Neural progenitor cell (in vitro differentiated cells): Measurements from ENCODE around the gene HDAC4.

Source experiments
- EZH2 ChIP-seq: fragments of 200-600 bp; sonication (generic); IDR thresholded peaks from 2 replicates; pipeline ENCODE4 v1.6.1; 2017; ENCODE audit warnings: antibody characterized with exemption, mild to moderate bottlenecking, moderate library complexity
- TF ChIP-seq, protein P1 (sequence below): fragments of 200-600 bp; sonication (generic); IDR thresholded peaks from 2 replicates; pipeline ENCODE4 v1.5.1; 2017; ENCODE audit warnings: antibody characterized with exemption, mild to moderate bottlenecking

DNA sequence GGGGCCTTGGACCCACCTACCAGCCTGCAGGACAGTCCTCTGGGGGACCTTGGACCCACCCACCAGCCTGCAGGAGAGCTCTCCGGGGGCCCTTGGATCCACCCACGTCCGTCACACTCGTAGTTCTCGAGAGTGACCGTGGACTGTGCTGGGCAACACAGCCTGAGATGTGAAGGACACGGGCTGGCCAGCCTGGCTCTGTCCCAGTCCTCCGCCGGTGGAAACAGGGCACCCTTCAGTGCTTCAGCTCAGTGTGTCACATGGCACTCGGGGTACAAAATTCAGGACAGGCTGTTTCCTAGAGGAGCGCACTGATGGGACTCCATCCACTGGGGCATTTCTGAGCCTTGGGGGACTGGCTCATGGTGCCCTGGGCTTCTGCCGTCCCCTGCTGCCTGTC lies 341.0 kb downstream of the HDAC4 start:
- TF ChIP-seq, protein P1, sequence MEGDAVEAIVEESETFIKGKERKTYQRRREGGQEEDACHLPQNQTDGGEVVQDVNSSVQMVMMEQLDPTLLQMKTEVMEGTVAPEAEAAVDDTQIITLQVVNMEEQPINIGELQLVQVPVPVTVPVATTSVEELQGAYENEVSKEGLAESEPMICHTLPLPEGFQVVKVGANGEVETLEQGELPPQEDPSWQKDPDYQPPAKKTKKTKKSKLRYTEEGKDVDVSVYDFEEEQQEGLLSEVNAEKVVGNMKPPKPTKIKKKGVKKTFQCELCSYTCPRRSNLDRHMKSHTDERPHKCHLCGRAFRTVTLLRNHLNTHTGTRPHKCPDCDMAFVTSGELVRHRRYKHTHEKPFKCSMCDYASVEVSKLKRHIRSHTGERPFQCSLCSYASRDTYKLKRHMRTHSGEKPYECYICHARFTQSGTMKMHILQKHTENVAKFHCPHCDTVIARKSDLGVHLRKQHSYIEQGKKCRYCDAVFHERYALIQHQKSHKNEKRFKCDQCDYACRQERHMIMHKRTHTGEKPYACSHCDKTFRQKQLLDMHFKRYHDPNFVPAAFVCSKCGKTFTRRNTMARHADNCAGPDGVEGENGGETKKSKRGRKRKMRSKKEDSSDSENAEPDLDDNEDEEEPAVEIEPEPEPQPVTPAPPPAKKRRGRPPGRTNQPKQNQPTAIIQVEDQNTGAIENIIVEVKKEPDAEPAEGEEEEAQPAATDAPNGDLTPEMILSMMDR, result no peak
- TF ChIP-seq EZH2, result no peak
